GM12878 (cell line): ENCODE measurements around the gene RCC1. TPM values are rescaled to one million over a fixed set of nuclear protein-coding genes. Genes with fewer than 3 reads are reported as not detected.

Experiments
- ATAC-seq: fragments of 200-7000 bp; cut with Tn5 transposase; 3 replicates; pipeline ENCODE4 v1.9.1; 2020; ENCODE audit warnings: mild to moderate bottlenecking, moderate library complexity
- BruUV-seq: library from RNA; stranded (reverse); fragments of 400-500 nt; replicated peaks from 2 replicates; lab custom pipeline; 2021; lab: Mats Ljungman, UMichigan
- CTCF ChIA-PET: fragments of 300-600 bp; sonication (Branson Sonifier 250); formaldehyde crosslinking; extraction: SDS; loops from one replicate; lab custom pipeline; 2021; ENCODE audit warnings: inconsistent platforms; lab: Yijun Ruan, JAX
- POLR2A ChIA-PET: fragments of 350-600 bp; formaldehyde crosslinking; extraction: SDS; loops from one replicate; lab custom pipeline; 2021; ENCODE audit warnings: inconsistent platforms; lab: Charles Lee
- RAD21 ChIA-PET: fragments of 300-600 bp; sonication (Branson Sonifier 250); formaldehyde crosslinking; loops from one replicate; lab custom pipeline; 2023; ENCODE audit warnings: antibody characterized with exemption; ENCODE audit not compliant: unreplicated experiment; lab: Charles Lee
- SMC1A ChIA-PET: fragments of 300-600 bp; sonication (Branson Sonifier 250); formaldehyde crosslinking; loops from one replicate; lab custom pipeline; 2023; ENCODE audit not compliant: unreplicated experiment, uncharacterized antibody; lab: Charles Lee
- DNase-seq: peaks from one replicate; pipeline ENCODE4 v3.0.0-alpha.2; 2011; ENCODE audit warnings: low read depth, low spot score
- FAIRE-seq: peaks from 3 replicates; lab custom pipeline; 2011; peaks lifted over from hg19 to GRCh38; lab: Jason Lieb, UNC
- H2AFZ ChIP-seq: 2 replicates; pipeline ENCODE4 v1.6.0; 2011; ENCODE audit warnings: low read depth, low read length, control low read depth; ENCODE audit not compliant: control insufficient read depth
- H3K27ac ChIP-seq: 2 replicates; pipeline ENCODE4 v1.5.1; 2011; ENCODE audit warnings: control low read depth; ENCODE audit not compliant: control insufficient read depth, insufficient read depth
- H3K27me3 ChIP-seq, 2 experiments: replicated peaks in 1 of 2; 2 replicates each; pipeline versions ENCODE4 v1.6.0 to v1.6.1; 2011; ENCODE audit warnings: low read length in 1 of 2; ENCODE audit not compliant: control insufficient read depth in 2 of 2, insufficient read depth in 2 of 2
- H3K36me3 ChIP-seq, 2 experiments: 2 replicates each; pipeline ENCODE4 v1.5.1; 2011; ENCODE audit warnings: low read length in 1 of 2; ENCODE audit not compliant: control insufficient read depth in 2 of 2, insufficient read depth in 2 of 2
- H3K4me1 ChIP-seq: 2 replicates; pipeline ENCODE4 v1.6.1; 2011; ENCODE audit warnings: mild to moderate bottlenecking, low read length, moderate library complexity, mixed read lengths; ENCODE audit not compliant: control insufficient read depth, insufficient read depth
- H3K4me2 ChIP-seq: 2 replicates; pipeline ENCODE4 v1.6.0; 2011; ENCODE audit warnings: control low read depth; ENCODE audit not compliant: control insufficient read depth, insufficient read depth
- H3K4me3 ChIP-seq: fragments of 200-600 bp; sonication (generic); 2 replicates; pipeline ENCODE4 v1.5.1; 2016
- H3K79me2 ChIP-seq: 2 replicates; pipeline ENCODE4 v1.6.0; 2011; ENCODE audit warnings: low read length; ENCODE audit not compliant: control insufficient read depth, insufficient read depth
- H3K9ac ChIP-seq: 2 replicates; pipeline ENCODE4 v1.8.0; 2011; ENCODE audit warnings: low read length, control low read depth, mixed read lengths; ENCODE audit not compliant: control insufficient read depth, insufficient read depth
- H3K9me3 ChIP-seq: replicated peaks from 3 replicates; pipeline ENCODE4 v1.5.1; 2011; ENCODE audit warnings: mild to moderate bottlenecking, low read length; ENCODE audit not compliant: control insufficient read depth, insufficient read depth
- H4K20me1 ChIP-seq: 2 replicates; pipeline ENCODE4 v1.6.0; 2011; ENCODE audit not compliant: control insufficient read depth, insufficient read depth
- CUX1 ChIP-seq: IDR thresholded peaks from 2 replicates; pipeline ENCODE4 v1.6.1; 2012; ENCODE audit warnings: improper control_type of control experiment, low read depth, low read length; ENCODE audit not compliant: insufficient replicate concordance
- NR2C1 ChIP-seq: fragments of 450-650 bp; IDR thresholded peaks from 2 replicates; pipeline ENCODE4 v1.6.1; 2017; ENCODE audit warnings: antibody characterized with exemption, mild to moderate bottlenecking, moderate library complexity
- NRF1 ChIP-seq: conservative IDR thresholded peaks from 2 replicates; pipeline ENCODE4 v1.6.1; 2011; ENCODE audit warnings: mild to moderate bottlenecking, low read depth, low read length, improper control_type of control experiment
- PAX8 ChIP-seq: fragments of 450-650 bp; IDR thresholded peaks from 2 replicates; pipeline ENCODE4 v1.6.1; 2017; ENCODE audit warnings: mild to moderate bottlenecking, moderate library complexity
- SIX5 ChIP-seq: IDR thresholded peaks from 2 replicates; pipeline ENCODE4 v1.6.1; 2011; ENCODE audit warnings: mild to moderate bottlenecking, low read depth, low read length, moderate library complexity; ENCODE audit not compliant: severe bottlenecking
- ZBTB40 ChIP-seq: fragments of 450-650 bp; IDR thresholded peaks from 2 replicates; pipeline ENCODE4 v1.6.1; 2016; ENCODE audit warnings: mild to moderate bottlenecking, moderate library complexity, borderline replicate concordance
- WGBS: methylation state at CpG from one replicate; pipeline ENCODE4 v1.1.6; 2016; ENCODE audit warnings: low lambda C conversion rate; ENCODE audit not compliant: insufficient replicate concordance, insufficient coverage; ENCODE audit errors: missing lambda C conversion rate; 5-methylcytosine and 5-hydroxymethylcytosine counted together
- in situ Hi-C: fragments of 300-500 bp; cut with MboI; formaldehyde crosslinking; loops from 9 replicates; pipeline ENCODE4 v1.14.3; 2018; ENCODE audit warnings: mixed read lengths
- intact Hi-C: fragments of 100-400 bp; cut with micrococcal nuclease; formaldehyde crosslinking; loops from one replicate; pipeline ENCODE4 v1.14.2; 2022; ENCODE audit not compliant: unreplicated experiment
- polyA plus RNA-seq, 11 experiments: library from polyadenylated mRNA; depleted of rRNA in 4 of 11; unstranded in 6 of 11; stranded (reverse) in 5 of 11; fragments of >200 nt; fragmentation: Nextera tagmentation in 4 of 11; fragmentation: Illumina TruSeq in 1 of 11; extraction: Ambion mirVana in 4 of 11; extraction: Trizol in 1 of 11; gene quantifications; 1 replicate in 1 of 11; 2 replicates in 10 of 11; pipeline versions ENCODE4 v1.2.1 to v1.2.3, GENCODE V29; 2011 to 2016; ENCODE audit warnings: inconsistent platforms in 2 of 11, missing spikeins in 2 of 11, low read depth in 1 of 11
- total RNA-seq, 4 experiments: library from RNA; depleted of rRNA in 3 of 4; stranded (reverse); fragments of >200 nt in 3 of 4; fragmentation: Illumina TruSeq in 1 of 4; extraction: Trizol in 1 of 4; gene quantifications; 2 replicates each; pipeline versions ENCODE4 v1.2.1 to v1.2.3, GENCODE V29; 2013 to 2021
- TF ChIP-seq, protein P1 (sequence below): IDR thresholded peaks from 2 replicates; pipeline ENCODE4 v1.6.1; 2012; ENCODE audit warnings: low read length, inconsistent platforms

Gene RCC1
- total and polyA plus RNA-seq, 10 of the 15 experiments (the other 5 are each of a cell fraction or from before 2014, with no cell fraction given): 8.3 to 99.4 (median 74.6) TPM

DNA sequence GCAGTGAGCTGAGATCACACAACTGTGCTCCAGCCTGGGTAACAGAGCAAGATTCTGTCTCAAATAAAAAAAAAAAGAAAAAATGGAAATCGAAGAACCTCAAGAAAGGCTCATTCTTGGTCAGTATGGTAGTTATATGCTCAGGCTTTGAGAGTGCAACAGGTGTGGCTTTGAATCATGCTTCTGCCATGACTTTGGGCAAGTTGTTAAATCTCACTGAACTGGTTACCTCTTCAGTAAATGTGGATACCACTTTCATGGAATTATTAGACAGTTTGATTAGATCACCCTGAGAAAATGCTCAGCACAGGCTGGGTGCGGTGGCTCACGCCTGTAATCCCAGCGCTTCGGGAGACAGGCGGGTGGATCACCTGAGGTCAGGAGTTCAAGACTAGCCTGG is 59.9 kb downstream of the RCC1 start:
- H3K4me1 ChIP-seq: no peaks in the 10 kb centered on the region
- intact Hi-C loops: no loop called here
- H3K4me3 ChIP-seq: no peak overlapping the region
- ChIA-PET RAD21 (no interaction called here), SMC1A (interaction anchor here (0.8 to 0.9 kb wide), 2 partner anchors 12 to 37 kb away, joined by 3 read pairs; no protein-coding TSS in a partner anchor), POLR2A (interaction anchor here (1.3 kb wide), 1 partner anchor 16 kb away, joined by 3 read pairs; no protein-coding TSS in a partner anchor), CTCF (interaction anchor here (0.6 kb wide), 1 partner anchor 196 kb away, joined by 4 read pairs; the partner anchor contains the start of gene PHACTR4)
- no peak overlapping the region for H3K27ac ChIP-seq
- no peak overlapping the region for H3K9ac ChIP-seq
- in situ Hi-C loops: no loop called here
- WGBS: 100% methylated on average over 6 of the region's 6 CpGs
- TF ChIP-seq SIX5 (no peak), PAX8 (no peak), NR2C1 (no peak), NRF1 (no peak), CUX1 (no peak), ZBTB40 (no peak)
- TF ChIP-seq, protein P1, sequence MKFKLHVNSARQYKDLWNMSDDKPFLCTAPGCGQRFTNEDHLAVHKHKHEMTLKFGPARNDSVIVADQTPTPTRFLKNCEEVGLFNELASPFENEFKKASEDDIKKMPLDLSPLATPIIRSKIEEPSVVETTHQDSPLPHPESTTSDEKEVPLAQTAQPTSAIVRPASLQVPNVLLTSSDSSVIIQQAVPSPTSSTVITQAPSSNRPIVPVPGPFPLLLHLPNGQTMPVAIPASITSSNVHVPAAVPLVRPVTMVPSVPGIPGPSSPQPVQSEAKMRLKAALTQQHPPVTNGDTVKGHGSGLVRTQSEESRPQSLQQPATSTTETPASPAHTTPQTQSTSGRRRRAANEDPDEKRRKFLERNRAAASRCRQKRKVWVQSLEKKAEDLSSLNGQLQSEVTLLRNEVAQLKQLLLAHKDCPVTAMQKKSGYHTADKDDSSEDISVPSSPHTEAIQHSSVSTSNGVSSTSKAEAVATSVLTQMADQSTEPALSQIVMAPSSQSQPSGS: no peak
- H2AFZ ChIP-seq: no peak overlapping the region
- DNase-seq (no peak), ATAC-seq (no peak), FAIRE-seq (no peak)
- no peak overlapping the region for H3K4me2 ChIP-seq
- no peaks in the 10 kb centered on the region for H4K20me1 ChIP-seq
- H3K36me3 ChIP-seq: peaks cover 10 to 26% of the 10 kb centered on the region in 2 experiments
- TSS peak; percentile 33 for BruUV-seq
- H3K79me2 ChIP-seq: no peaks in the 10 kb centered on the region
- H3K9me3 ChIP-seq: no peaks in the 10 kb centered on the region
- H3K27me3 ChIP-seq: no peaks in the 10 kb centered on the region
